Neural progenitor cell (in vitro differentiated cells): Measurements from ENCODE around the gene HDAC5.

Experiments used
- EZH2 ChIP-seq: fragments of 200-600 bp; sonication (generic); IDR thresholded peaks from 2 replicates; pipeline ENCODE4 v1.6.1; 2017; ENCODE audit warnings: antibody characterized with exemption, mild to moderate bottlenecking, moderate library complexity
- TF ChIP-seq, protein P1 (sequence below): fragments of 200-600 bp; sonication (generic); IDR thresholded peaks from 2 replicates; pipeline ENCODE4 v1.5.1; 2017; ENCODE audit warnings: antibody characterized with exemption, mild to moderate bottlenecking

DNA sequence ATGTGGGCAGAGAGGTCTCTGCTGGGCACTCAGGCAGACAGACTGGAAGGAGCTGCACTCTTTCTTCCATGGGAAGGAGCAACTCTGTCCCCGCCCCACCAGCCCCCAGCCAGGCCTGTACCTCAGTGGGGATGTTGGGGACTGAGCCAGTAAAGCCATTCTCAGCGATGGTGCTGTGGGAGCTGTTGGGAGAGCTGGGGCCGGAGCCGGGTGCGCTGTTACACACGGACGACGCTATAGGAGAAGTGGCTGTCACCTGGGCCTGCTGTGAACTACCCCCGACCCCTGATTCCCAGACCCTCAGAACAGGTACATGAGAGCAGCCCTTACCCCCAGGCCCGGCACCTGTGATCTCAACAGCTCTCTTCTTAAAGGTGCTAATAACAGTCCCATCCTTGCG, 31.4 kb downstream of the HDAC5 start:
- TF ChIP-seq, protein P1, sequence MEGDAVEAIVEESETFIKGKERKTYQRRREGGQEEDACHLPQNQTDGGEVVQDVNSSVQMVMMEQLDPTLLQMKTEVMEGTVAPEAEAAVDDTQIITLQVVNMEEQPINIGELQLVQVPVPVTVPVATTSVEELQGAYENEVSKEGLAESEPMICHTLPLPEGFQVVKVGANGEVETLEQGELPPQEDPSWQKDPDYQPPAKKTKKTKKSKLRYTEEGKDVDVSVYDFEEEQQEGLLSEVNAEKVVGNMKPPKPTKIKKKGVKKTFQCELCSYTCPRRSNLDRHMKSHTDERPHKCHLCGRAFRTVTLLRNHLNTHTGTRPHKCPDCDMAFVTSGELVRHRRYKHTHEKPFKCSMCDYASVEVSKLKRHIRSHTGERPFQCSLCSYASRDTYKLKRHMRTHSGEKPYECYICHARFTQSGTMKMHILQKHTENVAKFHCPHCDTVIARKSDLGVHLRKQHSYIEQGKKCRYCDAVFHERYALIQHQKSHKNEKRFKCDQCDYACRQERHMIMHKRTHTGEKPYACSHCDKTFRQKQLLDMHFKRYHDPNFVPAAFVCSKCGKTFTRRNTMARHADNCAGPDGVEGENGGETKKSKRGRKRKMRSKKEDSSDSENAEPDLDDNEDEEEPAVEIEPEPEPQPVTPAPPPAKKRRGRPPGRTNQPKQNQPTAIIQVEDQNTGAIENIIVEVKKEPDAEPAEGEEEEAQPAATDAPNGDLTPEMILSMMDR = no peak
- TF ChIP-seq EZH2 = no peak
